HG03064 (cell line): ENCODE results near the gene PTPRU.
A peak's percentile ranks its signal among the peaks of the same experiment; 100 is the strongest.

ENCODE experiments used
- ATAC-seq: cut with Tn5 transposase; IDR thresholded peaks from one replicate; pipeline ENCODE4 v1.9.1; 2021; ENCODE audit warnings: low read depth; ENCODE audit not compliant: unreplicated experiment

PTPRU gene

GRCh38 chr1:29235955-29236711 is at the start of gene PTPRU:
Gene PTPRU, plus strand, starts transcription at chr1:29236522. Its CDS starts 123 bp downstream, at chr1:29236645.
- no peak for ATAC-seq

- no peak for ATAC-seq
Observed at GRCh38 chr1:29186707-29187106, 49.6 kb upstream of the PTPRU start.

- ATAC-seq = no peak
Observed at GRCh38 chr1:29190718-29191117, 45.6 kb upstream of the PTPRU start.

GRCh38 chr1:29193879-29194455 is 42.4 kb upstream of the PTPRU start:
- no peak for ATAC-seq

- ATAC-seq = no peak
Observed at GRCh38 chr1:29195881-29196291, 40.4 kb upstream of the PTPRU start.

- no peak for ATAC-seq
Observed at GRCh38 chr1:29196863-29197589, 39.3 kb upstream of the PTPRU start.

GRCh38 chr1:29197590-29197924 is 38.8 kb upstream of the PTPRU start:
- ATAC-seq = no peak

GRCh38 chr1:29197993-29198392 is 38.3 kb upstream of the PTPRU start:
- ATAC-seq = no peak

GRCh38 chr1:29200906-29201594 is 35.3 kb upstream of the PTPRU start:
- no peak for ATAC-seq

- ATAC-seq = no peak
Observed at GRCh38 chr1:29201595-29202051, 34.7 kb upstream of the PTPRU start.

GRCh38 chr1:29202053-29202452 is 34.3 kb upstream of the PTPRU start:
- no peak for ATAC-seq

- peak; percentile 69 for ATAC-seq
Observed at GRCh38 chr1:29202584-29203340, 33.6 kb upstream of the PTPRU start.

GRCh38 chr1:29208442-29208841 is 27.9 kb upstream of the PTPRU start:
- ATAC-seq = no peak

GRCh38 chr1:29209173-29209572 is 27.1 kb upstream of the PTPRU start:
- no peak for ATAC-seq

GRCh38 chr1:29210278-29211085 is 25.8 kb upstream of the PTPRU start:
- ATAC-seq = no peak

GRCh38 chr1:29211086-29212030 is 25.0 kb upstream of the PTPRU start:
- no peak for ATAC-seq

- ATAC-seq = no peak
Observed at GRCh38 chr1:29213055-29213454, 23.3 kb upstream of the PTPRU start.

- ATAC-seq = no peak
Observed at GRCh38 chr1:29217633-29218032, 18.7 kb upstream of the PTPRU start.
